NT2/D1 (cell line): ENCODE measurements around the gene MRPS22.

Experiments
- SUZ12 ChIP-seq: IDR thresholded peaks from 2 replicates; pipeline ENCODE4 v1.6.1; 2011; ENCODE audit not compliant: insufficient read length, insufficient read depth; ENCODE audit errors: extremely low read depth
- YY1 ChIP-seq: IDR thresholded peaks from 2 replicates; pipeline ENCODE4 v1.6.1; 2011; ENCODE audit not compliant: insufficient read length, insufficient read depth
- ZNF274 ChIP-seq: IDR thresholded peaks from 2 replicates; pipeline ENCODE4 v1.6.1; 2011; ENCODE audit warnings: mild to moderate bottlenecking, low read depth, low read length

GRCh38 chr3:139312416-139312815, 31.4 kb upstream of the MRPS22 start:
- TF ChIP-seq YY1 (no peak), ZNF274 (no peak), SUZ12 (no peak)
